H9 (cell line): ENCODE data around the gene MTCH1. TPM values are rescaled to one million over a fixed set of nuclear protein-coding genes. Genes with fewer than 3 reads are reported as not detected.

Source experiments
- DNase-seq: peaks from one replicate; pipeline ENCODE4 v3.0.0-alpha.2; 2017
- H2AFZ ChIP-seq: one replicate; pipeline ENCODE4 v1.6.1; 2013; ENCODE audit warnings: mild to moderate bottlenecking, low read length, control low read depth, moderate library complexity
- H2AK5ac ChIP-seq: 2 replicates; pipeline ENCODE4 v1.6.1; 2013; ENCODE audit warnings: low read length, control low read depth, mixed read lengths; ENCODE audit not compliant: insufficient read length
- H2BK120ac ChIP-seq: one replicate; pipeline ENCODE4 v1.6.1; 2013; ENCODE audit warnings: low read depth, mild to moderate bottlenecking, low read length, control low read depth, inconsistent platforms; ENCODE audit not compliant: poor library complexity, severe bottlenecking
- H2BK12ac ChIP-seq: 2 replicates; pipeline ENCODE4 v1.6.1; 2013; ENCODE audit warnings: low read length, control low read depth, mixed read lengths, low read depth; ENCODE audit not compliant: insufficient read length
- H2BK15ac ChIP-seq: 2 replicates; pipeline ENCODE4 v1.6.1; 2013; ENCODE audit warnings: low read depth, low read length, control low read depth
- H2BK20ac ChIP-seq: one replicate; pipeline ENCODE4 v1.6.1; 2013; ENCODE audit warnings: low read depth, mild to moderate bottlenecking, low read length, control low read depth, inconsistent platforms; ENCODE audit not compliant: poor library complexity, severe bottlenecking
- H2BK5ac ChIP-seq: 2 replicates; pipeline ENCODE4 v1.6.1; 2013; ENCODE audit warnings: low read length, control low read depth, mixed read lengths; ENCODE audit not compliant: insufficient read length
- H3K14ac ChIP-seq: 2 replicates; pipeline ENCODE4 v1.6.1; 2013; ENCODE audit warnings: low read length, control low read depth; ENCODE audit not compliant: insufficient read depth
- H3K18ac ChIP-seq: 2 replicates; pipeline ENCODE4 v1.6.1; 2013; ENCODE audit warnings: low read depth, mild to moderate bottlenecking, mixed read lengths, low read length, control low read depth; ENCODE audit not compliant: insufficient read length
- H3K23ac ChIP-seq: 2 replicates; pipeline ENCODE4 v1.6.1; 2013; ENCODE audit warnings: low read length, control low read depth, mixed read lengths, low read depth; ENCODE audit not compliant: insufficient read length
- H3K23me2 ChIP-seq: 2 replicates; pipeline ENCODE4 v1.6.1; 2013; ENCODE audit warnings: low read depth, mild to moderate bottlenecking, mixed read lengths, low read length, control low read depth; ENCODE audit not compliant: insufficient read length, poor library complexity, severe bottlenecking
- H3K27ac ChIP-seq: 2 replicates; pipeline ENCODE4 v1.5.1; 2013; ENCODE audit warnings: low read length, control low read depth, mixed read lengths, low read depth; ENCODE audit not compliant: insufficient read length
- H3K27me3 ChIP-seq: 2 replicates; pipeline ENCODE4 v1.6.1; 2013; ENCODE audit warnings: low read length, control low read depth, inconsistent platforms; ENCODE audit not compliant: insufficient read depth
- H3K4ac ChIP-seq: 2 replicates; pipeline ENCODE4 v1.6.1; 2013; ENCODE audit warnings: low read depth, mild to moderate bottlenecking, control low read depth, inconsistent platforms, low read length, moderate library complexity
- H3K4me1 ChIP-seq: 2 replicates; pipeline ENCODE4 v1.6.1; 2013; ENCODE audit warnings: low read length, control low read depth, inconsistent platforms; ENCODE audit not compliant: insufficient read depth
- H3K4me2 ChIP-seq: 2 replicates; pipeline ENCODE4 v1.6.1; 2013; ENCODE audit warnings: low read length, control low read depth, mixed read lengths; ENCODE audit not compliant: insufficient read length, insufficient read depth
- H3K56ac ChIP-seq: 2 replicates; pipeline ENCODE4 v1.6.1; 2013; ENCODE audit warnings: low read depth, mild to moderate bottlenecking, mixed read lengths, low read length, control low read depth; ENCODE audit not compliant: insufficient read length
- H3K79me1 ChIP-seq: 2 replicates; pipeline ENCODE4 v1.6.1; 2013; ENCODE audit warnings: low read depth, mild to moderate bottlenecking, moderate library complexity, low read length, control low read depth, inconsistent platforms; ENCODE audit not compliant: insufficient read depth, poor library complexity, severe bottlenecking
- H3K79me2 ChIP-seq: 2 replicates; pipeline ENCODE4 v1.6.1; 2013; ENCODE audit warnings: low read length, control low read depth, inconsistent platforms; ENCODE audit not compliant: insufficient read depth
- H3K9ac ChIP-seq: 2 replicates; pipeline ENCODE4 v1.6.1; 2013; ENCODE audit warnings: low read length, control low read depth, mixed read lengths; ENCODE audit not compliant: insufficient read length; ENCODE audit errors: extremely low read depth
- H3K9me3 ChIP-seq: one replicate; pipeline ENCODE4 v1.6.1; 2013; ENCODE audit warnings: low read depth, low read length, inconsistent platforms; ENCODE audit not compliant: control insufficient read depth
- H3T11ph ChIP-seq: one replicate; pipeline ENCODE4 v1.6.1; 2013; ENCODE audit warnings: mild to moderate bottlenecking, low read length, control low read depth, inconsistent platforms
- H4K20me1 ChIP-seq: one replicate; pipeline ENCODE4 v1.6.1; 2013; ENCODE audit not compliant: control insufficient read depth, insufficient read length, insufficient read depth
- H4K5ac ChIP-seq: 2 replicates; pipeline ENCODE4 v1.6.1; 2013; ENCODE audit warnings: low read depth, mild to moderate bottlenecking, mixed read lengths, low read length, control low read depth; ENCODE audit not compliant: insufficient read length
- H4K8ac ChIP-seq: replicated peaks from 2 replicates; pipeline ENCODE4 v1.6.1; 2013; ENCODE audit warnings: low read length, control low read depth, mixed read lengths, low read depth; ENCODE audit not compliant: insufficient read length
- H4K91ac ChIP-seq: 2 replicates; pipeline ENCODE4 v1.6.1; 2013; ENCODE audit warnings: low read depth, mild to moderate bottlenecking, moderate library complexity, mixed read lengths, low read length, control low read depth; ENCODE audit not compliant: insufficient read length
- H3K27ac Mint-ChIP-seq, 3 experiments: 2 replicates in 2 of 3; 3 replicates in 1 of 3; pipeline ENCODE4 v1.8.0; 2020 to 2021; ENCODE audit warnings: mixed read lengths in 3 of 3, mild to moderate bottlenecking in 1 of 3, moderate library complexity in 1 of 3
- H3K27me3 Mint-ChIP-seq: 2 replicates; pipeline ENCODE4 v1.8.0; 2021; ENCODE audit warnings: low read depth, mild to moderate bottlenecking, moderate library complexity, mixed read lengths
- H3K36me3 Mint-ChIP-seq, 3 experiments: 2 replicates in 2 of 3; 3 replicates in 1 of 3; pipeline ENCODE4 v1.8.0; 2020 to 2021; ENCODE audit warnings: low read depth in 3 of 3, mixed read lengths in 3 of 3; ENCODE audit not compliant: insufficient read depth in 1 of 3
- H3K4me1 Mint-ChIP-seq, 2 experiments: 2 replicates each; pipeline ENCODE4 v1.8.0; 2020; ENCODE audit warnings: mixed read lengths in 2 of 2
- H3K4me3 Mint-ChIP-seq, 2 experiments: 2 replicates in 1 of 2; 3 replicates in 1 of 2; pipeline ENCODE4 v1.8.0; 2020 to 2021; ENCODE audit warnings: mild to moderate bottlenecking in 2 of 2, mixed read lengths in 2 of 2, moderate library complexity in 1 of 2
- H3K9me3 Mint-ChIP-seq, 2 experiments: 2 replicates in 1 of 2; 3 replicates in 1 of 2; pipeline ENCODE4 v1.8.0; 2020; ENCODE audit warnings: mild to moderate bottlenecking in 2 of 2, mixed read lengths in 2 of 2, moderate library complexity in 1 of 2
- CTCF ChIP-seq: fragments of 200-600 bp; sonication (generic); conservative IDR thresholded peaks from 3 replicates; pipeline ENCODE4 v1.8.0; 2021; ENCODE audit warnings: antibody characterized with exemption, mild to moderate bottlenecking
- WGBS: extraction: QIAGEN DNeasy Blood & Tissue Kit; methylation state at CpG from one replicate; pipeline ENCODE4 v1.1.7; 2013; ENCODE audit warnings: missing lambda C conversion rate, low lambda C conversion rate, mixed read lengths; ENCODE audit not compliant: insufficient read length; ENCODE audit errors: extremely low coverage; 5-methylcytosine and 5-hydroxymethylcytosine counted together
- total RNA-seq: library from RNA; stranded (reverse); gene quantifications from 2 replicates; pipeline ENCODE4 v1.2.1, GENCODE V29; 2021

The MTCH1 gene
- total RNA-seq, 1 experiment from 2014 or later: 200 TPM

GRCh38 chr6:36926708-36927513 is 59.1 kb downstream of the MTCH1 start:
- H3K56ac ChIP-seq: no peak overlapping the region
- H3K27me3 Mint-ChIP-seq: peaks cover 3% of the 10 kb centered on the region
- H3T11ph ChIP-seq: no peak overlapping the region
- H3K79me2 ChIP-seq: no peaks in the 10 kb centered on the region
- H2BK120ac ChIP-seq: no peak overlapping the region
- H3K27ac ChIP-seq: no peak overlapping the region
- no peaks in the 10 kb centered on the region for H3K79me1 ChIP-seq
- H3K4me2 ChIP-seq: no peak overlapping the region
- TF ChIP-seq CTCF: no peak
- H2BK20ac ChIP-seq: no peak overlapping the region
- no peak overlapping the region for H2BK12ac ChIP-seq
- H2BK15ac ChIP-seq: no peak overlapping the region
- no peak overlapping the region for H3K23ac ChIP-seq
- H3K23me2 ChIP-seq: no peaks in the 10 kb centered on the region
- H4K20me1 ChIP-seq: no peaks in the 10 kb centered on the region
- no peak overlapping the region for H4K91ac ChIP-seq
- DNase-seq: no peak
- no peaks in the 10 kb centered on the region for H3K4me1 ChIP-seq
- H3K9ac ChIP-seq: no peak overlapping the region
- H4K5ac ChIP-seq: no peak overlapping the region
- peaks cover 2 to 6% of the 10 kb centered on the region in 2 experiments; a peak in 2 of 4 replicates for H3K4me1 Mint-ChIP-seq
- no peaks in the 10 kb centered on the region for H3K9me3 Mint-ChIP-seq
- H3K4ac ChIP-seq: no peak overlapping the region
- H3K36me3 Mint-ChIP-seq: no peaks in the 10 kb centered on the region
- H3K4me3 Mint-ChIP-seq: no peak overlapping the region
- no CpG with 5 or more reads among the region's 10 CpGs for WGBS
- H3K9me3 ChIP-seq: no peaks in the 10 kb centered on the region
- H3K27me3 ChIP-seq: no peaks in the 10 kb centered on the region
- no peak overlapping the region for H4K8ac ChIP-seq
- no peak overlapping the region for H3K18ac ChIP-seq
- H3K27ac Mint-ChIP-seq: no peak overlapping the region
- H2BK5ac ChIP-seq: no peak overlapping the region
- no peak overlapping the region for H3K14ac ChIP-seq
- no peak overlapping the region for H2AK5ac ChIP-seq
- H2AFZ ChIP-seq: no peak overlapping the region
